Activated effector memory CD4-positive, alpha-beta T cell treated with anti-CD3 and anti-CD28 coated beads, Interleukin-2, amount 50 U/mL, for 16 hours (primary cell): Measurements from ENCODE around the gene ZNF248.
"Not testable (repeated sequence)": the region's sequence is repeated elsewhere in the genome, so short reads cannot be mapped to it uniquely, and the experiment has no call there.

Experiments used
- DNase-seq: peaks from one replicate; pipeline ENCODE4 v3.0.0-alpha.2; 2020

Gene ZNF248

DNA sequence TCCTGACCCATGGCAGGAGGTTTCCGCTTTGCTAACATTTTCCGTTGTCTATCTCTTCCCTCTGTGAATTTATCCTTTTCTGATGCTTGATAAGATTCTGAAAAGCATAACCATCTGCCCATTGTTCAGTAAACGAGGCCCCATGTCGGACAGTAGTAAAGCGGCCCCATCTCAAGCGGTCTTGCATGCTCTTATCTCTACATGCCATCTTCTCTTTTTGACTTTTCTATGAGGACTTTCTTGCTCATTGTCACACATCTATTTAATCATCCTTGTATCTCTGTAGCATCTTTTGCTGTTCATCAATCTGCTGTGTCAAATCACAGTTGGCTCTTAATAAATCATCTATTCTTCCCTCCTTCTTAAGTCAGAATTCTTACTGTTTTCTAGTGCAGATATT lies 37.6 kb downstream of the ZNF248 start:
- no peak for DNase-seq

DNA sequence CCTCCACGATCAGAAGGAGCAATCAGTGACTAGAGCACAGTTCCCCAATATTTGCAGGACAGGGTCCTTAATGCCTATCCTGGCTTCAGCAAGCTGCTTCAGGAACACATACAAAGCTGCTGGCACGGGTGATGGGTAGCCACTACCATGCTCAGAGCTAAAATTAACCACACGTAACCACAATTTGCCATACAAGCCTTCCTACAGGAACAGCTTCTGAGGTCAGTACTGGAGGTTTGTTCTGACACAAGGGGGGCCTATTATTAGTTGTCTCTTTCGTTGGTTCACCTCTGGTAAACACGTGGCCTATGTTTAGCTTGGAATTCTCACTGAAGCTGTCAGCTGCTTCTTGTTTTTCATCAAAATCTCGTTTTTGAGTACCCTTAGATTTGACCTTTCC lies 41.1 kb downstream of the ZNF248 start:
- DNase-seq: no peak

DNA sequence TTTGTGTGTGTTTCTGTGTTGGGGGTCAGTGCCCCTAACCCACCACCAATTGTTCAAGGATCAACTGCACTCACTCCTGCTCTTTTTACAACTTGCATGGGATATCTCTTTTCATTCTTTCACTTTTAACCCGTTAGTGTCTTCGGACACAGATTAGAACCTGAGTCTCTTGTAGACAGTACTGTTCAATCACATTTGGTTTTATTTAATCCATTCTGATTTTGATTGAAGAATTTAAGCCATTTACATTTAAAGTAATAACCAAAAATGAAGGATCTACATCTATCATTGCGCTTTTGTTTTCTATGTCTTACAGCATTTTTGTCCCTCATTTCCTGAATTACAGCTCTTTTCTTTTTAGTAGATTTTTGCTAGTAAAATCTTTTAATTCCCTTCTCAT lies 43.6 kb downstream of the ZNF248 start:
- no peak for DNase-seq

DNA sequence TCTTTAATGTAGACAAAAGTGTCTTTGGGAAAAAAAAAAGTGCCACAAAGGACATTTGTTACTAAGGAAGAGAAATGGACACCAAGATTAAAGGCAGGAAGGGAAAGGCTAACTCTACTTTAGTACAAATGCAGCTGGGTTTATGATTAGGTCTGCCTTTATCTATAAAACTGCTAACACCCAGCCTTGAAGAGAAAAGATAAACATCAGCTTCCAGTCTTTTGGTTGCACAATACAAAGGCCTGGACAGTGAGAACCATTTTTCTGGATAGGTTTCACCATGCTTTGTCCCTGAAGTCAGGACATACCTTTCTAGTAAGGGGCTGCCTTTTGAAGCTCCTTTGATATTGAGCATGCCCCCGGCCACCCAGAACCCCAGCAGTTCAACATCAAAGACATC lies 45.1 kb downstream of the ZNF248 start:
- DNase-seq: no peak

DNA sequence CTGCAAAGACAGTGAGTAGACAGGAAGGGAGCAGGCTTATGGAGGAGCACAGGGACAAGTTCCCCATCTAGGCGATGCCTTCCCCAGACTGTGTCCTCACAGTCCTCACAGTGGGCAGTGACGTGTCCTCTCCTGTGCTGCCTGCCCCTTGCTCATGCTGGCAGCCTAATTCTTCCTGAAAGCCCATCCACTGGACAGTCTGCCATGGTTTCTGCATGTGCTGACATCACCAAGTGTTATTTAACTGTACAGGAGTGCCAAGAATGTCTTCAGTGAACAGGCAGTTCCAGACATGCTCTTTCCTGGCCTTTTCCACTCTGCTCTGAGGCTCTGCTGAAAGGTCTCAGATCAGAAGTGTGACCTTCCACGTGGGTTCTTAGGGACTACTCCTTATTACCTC lies 54.1 kb downstream of the ZNF248 start:
- DNase-seq: no peak

DNA sequence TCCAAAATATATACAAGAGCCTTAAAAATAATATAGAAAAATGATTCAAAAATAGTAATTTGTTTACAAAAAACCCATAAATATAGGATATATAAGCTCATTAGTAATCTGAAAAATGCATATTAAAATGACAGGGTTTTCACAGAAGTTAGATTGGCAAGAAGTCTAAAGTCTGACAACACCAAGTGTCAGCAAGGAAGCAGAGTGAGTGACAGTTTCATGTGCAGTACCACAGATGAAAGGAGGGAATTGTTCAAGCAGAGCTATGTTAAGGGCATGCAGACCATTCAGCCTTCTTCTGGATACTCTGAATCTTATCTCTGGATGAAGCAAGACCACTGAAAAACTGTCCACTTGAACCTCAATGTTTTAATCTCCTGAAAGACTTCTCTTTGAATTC lies 55.9 kb downstream of the ZNF248 start:
- DNase-seq: no peak

DNA sequence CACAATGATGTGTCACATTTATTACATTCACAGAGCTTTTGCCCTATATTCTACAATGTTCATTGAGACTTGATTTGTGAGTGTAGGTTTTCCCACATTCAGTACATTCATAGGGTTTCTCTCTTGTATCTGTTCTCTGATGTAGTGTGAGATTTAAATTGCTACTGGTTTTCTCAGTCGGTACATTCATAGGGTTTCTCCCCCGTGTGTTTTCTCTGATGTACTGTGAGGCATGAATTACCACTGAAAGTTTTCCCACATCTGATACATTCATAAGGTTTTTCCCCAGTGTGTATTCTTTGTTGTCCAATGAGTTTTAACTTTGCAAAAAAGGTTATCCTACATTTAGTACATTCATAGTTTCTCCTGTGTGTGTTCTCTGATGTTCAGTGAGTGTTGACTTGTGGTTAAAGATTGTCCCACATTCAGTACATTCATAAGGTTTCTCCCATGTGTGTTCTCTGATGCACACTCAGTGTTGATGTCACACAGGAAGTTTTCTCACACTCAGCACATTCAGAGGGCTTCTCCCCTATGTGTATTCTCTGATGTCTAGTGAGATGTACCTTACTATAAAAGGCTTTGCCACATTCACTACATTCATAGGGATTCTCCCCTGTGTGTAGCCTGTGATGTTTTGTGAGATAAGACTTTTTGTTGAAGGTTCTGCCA lies 63.0 kb downstream of the ZNF248 start:
- no peak for DNase-seq

DNA sequence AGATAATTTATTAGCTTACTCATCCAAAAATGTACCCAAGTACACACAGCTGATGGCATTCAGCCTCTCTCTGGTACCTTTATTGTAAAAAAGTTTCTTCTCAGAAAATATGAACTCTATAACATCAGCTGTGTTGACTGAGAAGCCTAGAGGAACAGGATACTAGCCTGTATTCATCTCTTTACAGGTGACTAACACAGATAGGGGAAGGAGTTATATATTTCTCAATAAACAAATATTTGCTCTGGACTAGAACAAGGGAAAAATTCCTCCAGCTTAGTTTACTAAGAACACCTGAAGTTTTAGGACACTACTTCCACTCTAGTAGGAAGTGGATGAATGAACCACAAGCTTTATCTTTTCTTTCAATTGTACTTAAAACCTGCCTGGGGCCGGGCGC lies 67.8 kb downstream of the ZNF248 start:
- no peak for DNase-seq

DNA sequence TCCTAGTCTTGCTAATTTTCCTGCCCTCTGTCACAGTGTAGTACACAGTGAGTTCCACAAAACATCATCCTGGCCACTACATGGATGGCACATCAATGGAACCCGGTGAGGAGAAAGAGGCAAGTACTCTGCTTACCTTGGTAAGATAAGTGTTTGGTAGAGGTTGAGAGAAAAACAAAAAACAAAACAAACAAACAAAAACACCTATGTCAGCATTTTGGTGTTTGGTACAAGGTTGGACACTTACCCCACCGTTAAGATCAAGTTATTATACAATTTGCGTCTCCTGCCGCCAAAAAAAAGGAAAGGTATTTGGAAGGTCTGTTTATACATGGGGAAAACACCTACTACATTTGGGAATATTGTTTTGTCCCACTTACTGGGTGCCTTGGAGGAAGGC lies 72.7 kb downstream of the ZNF248 start:
- no peak for DNase-seq

DNA sequence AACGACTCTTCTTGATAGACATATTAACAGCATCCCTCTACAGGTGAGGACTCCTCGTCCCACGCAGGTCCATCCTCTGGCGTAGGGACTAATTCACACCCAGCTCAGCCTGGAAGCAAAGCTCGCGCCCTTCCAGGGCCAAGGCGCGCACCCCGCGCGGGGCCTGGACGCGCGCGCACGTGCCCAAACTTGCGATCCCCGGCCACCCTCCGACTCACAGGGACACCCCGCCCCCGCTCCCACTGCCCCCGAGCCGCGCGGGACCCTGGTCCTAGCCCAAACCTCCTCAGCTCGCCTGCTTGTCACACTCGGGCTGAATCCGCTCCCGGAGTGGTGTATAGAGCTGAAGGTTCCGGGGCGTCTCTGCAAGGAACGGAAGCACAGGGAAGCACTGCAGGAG lies 76.9 kb downstream of the ZNF248 start:
- DNase-seq: no peak

DNA sequence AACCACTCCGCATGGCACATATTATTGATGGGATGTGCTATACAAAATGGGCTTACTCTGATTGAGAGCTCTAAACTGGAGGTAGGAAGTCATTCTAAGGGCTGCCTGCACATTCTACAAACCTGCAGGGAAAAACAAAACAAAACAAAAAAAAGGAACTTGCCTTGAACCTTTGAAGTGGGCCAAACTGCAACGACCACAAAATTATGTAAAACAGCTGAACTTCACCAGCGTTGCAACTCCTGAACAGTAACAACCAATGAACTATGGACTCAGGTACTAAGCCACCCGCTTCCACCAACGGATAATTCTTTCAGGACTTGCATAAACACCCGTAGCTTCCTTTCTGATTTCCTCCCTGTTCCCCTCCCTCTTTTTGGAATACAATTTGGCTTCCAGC lies 80.4 kb downstream of the ZNF248 start:
- no peak for DNase-seq

DNA sequence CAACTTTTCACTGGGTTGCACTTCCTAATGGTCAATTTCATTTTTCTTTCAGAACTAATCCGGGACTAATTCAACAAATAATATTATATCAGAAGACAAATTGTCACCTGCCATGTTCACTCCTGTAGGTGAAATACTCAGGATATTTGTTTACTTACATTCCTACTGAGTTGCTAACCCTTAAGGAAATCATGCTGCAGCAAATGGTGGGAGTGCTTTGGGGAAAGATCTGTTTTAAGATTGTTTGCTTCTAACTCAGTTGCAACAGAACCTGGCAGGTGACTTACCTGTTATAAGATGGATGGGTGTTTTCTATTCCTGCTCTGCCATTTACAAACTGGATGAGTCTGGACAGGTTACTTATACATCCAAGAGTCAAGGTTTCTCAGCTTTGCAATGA lies 81.8 kb downstream of the ZNF248 start:
- DNase-seq: no peak

DNA sequence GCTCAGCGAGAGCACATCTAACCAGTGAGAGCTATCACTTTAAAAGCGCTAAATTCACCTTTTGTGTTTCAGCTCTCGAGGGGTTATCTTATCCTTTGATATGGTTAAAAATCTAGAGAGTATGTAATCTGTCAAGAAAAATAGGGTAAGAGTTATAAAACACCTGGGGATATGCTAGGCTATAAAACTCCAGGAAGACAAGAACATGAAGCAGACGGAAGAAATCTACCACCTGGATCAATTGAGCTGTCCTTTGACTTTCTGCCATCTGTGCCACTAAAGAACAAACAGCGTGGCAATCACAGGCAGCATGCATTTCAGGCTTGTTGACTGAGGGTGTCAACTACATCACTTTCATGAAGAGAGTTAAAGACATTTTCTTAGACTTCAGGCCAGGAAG lies 83.1 kb downstream of the ZNF248 start:
- DNase-seq: no peak

DNA sequence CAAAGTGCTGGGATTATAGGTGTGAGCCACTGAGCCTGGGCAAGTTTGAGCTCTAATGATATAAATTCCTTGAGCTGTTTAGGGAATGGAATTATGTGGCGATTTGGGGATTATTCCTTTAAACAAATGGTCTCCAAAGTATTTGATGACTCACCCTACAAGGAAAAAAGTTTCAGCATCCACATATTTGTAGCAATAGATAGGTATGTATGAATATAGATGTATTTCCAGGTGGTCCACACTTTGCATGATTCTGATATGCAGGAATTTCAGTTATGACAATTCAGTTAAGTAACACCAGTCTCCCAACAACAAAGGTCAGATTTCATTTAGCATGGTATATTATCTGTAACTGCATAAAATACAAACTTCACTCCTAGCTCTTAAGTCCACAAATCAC lies 92.2 kb downstream of the ZNF248 start:
- no peak for DNase-seq

DNA sequence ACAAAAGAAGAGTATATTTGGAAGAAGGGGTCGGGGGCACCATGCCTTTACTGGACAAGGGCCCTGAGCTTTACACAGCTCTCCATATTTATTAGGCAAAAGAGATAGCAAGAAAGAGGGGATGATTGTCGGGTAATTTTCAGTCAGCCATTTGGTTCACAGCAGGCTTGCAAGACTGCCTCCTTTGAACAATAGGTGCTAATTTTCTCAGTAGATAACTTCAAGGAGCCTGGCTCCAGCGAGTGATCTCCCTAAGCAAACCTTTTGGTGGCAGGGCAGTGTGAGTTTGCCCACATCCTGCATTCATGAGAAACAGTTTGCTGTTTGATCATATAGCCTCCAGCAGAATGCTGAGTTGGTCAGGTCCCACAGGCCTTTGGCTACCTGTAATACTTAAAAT lies 94.3 kb downstream of the ZNF248 start:
- no peak for DNase-seq

DNA sequence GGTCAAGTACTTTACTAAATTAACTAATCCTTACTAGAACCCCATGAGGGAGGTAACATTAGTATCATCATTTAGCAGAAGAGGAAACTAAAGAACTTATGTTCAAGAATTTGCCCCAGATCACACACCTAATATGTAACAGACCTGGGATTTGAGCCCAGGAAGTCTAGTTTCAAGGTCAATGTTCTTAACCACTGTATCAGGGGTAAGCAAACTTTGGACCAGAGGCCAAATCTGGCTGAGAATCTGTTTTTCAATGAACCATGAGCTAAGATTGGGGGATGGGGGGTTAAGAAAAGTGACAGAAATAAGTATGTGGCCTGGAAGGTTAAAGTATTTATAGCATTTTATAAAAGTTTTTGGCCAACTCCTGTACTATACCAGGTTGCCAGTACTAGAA lies 95.1 kb downstream of the ZNF248 start:
- DNase-seq: no peak

DNA sequence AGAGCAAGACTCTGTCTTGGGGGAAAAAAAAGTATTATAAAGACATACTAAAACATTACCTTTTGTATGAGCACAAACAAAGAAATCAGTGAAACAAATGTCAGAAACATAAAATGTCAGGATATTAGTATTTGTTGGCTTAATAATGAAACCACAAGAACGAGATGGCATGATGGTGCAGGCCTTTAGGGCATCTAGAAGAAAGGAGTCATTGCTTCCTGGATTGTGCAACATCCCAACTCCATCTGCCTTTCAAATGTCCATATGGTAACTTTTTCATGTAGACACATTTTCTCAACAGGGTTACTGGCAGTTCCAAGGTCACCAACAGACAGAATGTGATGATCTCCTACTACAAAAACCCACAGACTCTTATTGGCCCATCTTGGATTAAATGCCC lies 96.6 kb downstream of the ZNF248 start:
- no peak for DNase-seq

DNA sequence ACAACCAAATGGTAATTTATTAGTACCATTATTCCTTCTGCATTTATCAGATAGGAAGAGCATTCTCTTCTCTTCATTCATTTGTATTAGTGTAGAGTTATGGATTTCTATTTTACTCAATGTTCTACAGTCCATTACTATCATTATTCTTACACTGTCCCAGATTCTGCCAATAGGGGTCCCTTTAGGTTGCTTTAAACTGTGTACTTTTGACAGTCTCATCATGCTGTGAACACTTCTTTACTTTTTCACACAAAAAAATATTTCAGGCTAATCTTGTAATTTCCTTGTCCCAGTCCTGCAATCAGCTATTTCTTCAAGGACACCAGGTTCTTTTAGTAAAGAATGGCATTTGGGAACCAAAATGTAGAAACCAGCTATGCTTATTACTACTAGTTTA lies 99.3 kb downstream of the ZNF248 start:
- DNase-seq: no peak

DNA sequence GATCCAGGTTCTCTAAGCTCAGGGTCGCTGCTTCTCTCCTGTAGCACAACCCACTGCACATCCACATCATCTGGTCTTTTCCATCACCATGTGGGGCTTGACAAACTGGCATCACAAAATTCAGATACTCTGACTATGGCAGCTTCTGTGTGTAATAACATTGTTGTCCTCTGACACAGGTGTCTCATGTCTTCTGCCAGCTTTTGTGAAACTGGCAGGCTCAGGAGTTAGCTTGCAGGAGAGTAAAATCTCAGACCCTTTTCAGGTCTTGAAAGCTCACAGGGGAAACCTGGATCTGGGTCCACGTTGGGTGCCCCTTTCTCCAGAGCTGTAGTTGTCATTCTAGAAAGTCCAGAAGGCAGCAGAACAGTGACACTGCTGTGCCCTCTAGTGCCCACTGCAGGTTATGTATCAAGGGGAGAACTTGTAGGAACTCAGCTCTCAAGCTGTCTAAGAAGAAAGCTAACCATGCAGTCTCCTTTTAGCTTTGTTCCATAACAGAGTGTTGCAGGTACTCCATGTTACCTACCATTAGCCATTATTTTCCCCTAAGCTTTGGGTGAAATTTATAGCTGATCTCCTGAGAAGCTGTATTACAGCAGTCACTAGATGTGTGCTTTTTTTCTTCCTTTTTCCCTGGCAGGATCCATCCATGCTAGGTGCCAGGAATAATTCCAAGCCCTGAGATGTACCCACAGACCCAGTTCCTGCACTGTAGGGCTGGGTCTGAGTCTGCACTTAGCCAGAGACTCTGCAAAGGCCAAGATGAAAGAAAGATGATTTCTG lies 102.7 kb downstream of the ZNF248 start:
- DNase-seq: no peak

DNA sequence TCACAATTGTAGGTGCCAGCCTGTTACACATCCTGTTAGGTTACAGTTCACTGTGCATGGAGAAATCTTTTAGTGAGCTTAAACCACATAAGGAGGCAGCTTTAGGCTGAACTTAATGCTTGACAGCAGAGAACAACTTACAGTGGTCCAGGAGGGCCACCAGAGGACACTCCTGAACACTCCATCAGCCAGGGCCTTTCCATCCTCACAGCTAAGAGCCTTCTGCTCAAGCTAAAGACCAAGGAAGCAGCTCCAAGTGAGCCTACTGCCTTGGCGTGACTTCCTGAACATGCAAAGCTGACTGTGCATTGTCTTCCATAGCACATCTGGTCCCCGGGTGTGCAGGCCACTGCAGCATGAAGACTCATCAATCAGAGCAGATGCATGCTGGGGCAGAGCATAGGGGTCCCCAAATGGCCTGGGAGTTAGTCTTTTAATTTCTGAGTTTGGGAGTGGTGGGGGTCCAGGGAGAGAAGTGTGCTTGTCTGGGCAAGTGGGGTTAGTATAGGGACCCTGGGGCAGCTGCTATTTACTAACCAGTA lies 105.0 kb downstream of the ZNF248 start:
- no peak for DNase-seq

DNA sequence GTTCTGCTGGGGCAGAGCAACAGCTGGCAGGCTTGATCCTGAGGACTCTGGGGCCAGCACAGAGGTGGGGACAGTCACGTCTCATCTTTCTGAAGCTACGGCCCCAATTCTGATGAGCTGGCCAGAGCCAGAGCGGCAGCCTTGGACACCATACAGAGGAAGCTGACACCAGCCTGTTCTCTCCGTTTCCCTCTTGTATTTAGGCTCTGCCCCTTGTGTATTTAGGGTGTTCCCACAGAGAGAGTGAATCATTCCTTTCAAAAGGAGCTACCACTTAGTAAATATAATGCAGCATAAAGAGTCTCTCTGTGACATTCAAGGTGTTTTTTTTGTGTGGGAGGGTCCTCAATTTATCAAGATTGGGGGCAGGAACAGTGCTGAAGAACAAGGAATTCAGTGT lies 109.2 kb downstream of the ZNF248 start:
- DNase-seq: no peak

DNA sequence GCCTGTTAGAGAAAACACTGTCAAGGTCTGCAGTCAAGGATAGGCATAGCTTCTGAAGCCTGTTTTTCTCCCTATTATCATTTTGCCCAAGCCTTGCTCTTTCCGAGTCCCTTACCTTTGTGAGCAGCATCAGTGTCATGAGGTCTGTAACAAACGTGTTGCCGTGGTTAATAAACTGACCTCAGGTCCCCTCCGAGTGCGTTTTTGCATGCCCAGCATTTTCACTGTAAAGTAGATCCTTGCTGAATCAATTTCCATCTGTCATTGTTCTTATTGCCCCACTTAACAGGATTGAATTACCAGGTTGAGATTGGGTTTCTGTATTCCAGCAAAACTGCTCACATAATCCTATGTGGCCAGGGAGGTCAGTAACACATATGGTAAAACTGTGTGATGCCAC lies 110.3 kb downstream of the ZNF248 start:
- DNase-seq: no peak

DNA sequence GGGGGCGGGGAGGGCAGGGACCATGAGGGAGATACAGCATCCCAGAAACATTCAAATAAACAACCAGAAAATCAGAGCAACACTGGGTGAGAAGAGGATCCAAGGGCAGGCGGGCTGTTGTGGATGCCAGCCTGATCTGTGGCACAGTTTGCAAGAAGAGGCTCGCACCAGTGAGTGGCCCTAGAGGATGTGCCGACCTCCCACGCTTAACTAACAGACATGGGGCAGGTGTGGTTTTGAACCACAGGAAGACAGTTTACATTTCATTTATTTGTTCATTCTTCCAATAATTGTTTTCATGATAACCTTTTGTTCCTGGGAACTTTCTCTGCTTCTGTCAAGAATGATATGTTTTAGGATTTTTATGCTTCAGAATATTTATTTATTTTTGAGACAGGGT lies 115.6 kb downstream of the ZNF248 start:
- DNase-seq: no peak

DNA sequence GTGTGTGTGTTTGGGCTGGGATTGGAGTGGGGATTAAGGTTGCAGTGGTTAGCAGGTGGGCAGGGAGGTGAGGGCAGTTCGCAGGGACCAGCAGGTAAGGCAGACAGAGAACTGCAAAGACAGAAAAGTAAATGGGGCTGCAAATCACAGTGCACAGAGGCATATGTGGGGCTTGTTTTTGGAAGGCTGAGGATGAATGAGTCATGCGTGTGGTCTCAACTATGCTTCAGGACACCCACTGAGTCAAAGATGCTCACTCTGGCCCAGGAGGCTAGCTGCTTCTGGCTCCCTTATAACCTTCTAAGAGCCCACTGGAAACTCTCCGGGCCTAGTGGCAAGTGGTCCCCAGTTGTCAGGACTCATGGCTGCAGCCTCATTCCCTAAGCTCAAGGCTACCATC lies 118.2 kb downstream of the ZNF248 start:
- DNase-seq: no peak

DNA sequence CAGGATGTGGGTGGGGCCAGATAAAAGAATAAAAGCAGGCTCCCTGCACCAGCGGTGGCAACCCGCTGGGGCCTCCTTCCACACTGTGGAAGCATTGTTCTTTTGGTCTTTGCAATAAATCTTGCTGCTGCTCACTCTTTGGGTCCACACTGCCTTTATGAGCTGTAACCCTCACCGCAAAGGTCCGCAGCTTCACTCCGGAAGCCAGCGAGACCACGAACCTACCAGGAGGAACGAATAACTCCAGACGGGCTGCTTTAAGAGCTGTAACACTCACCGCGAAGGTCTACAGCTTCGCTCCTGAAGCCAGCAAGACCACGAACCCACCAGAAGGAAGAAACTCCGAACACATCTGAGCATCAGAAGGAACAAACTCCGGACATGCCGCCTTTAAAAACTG lies 119.2 kb downstream of the ZNF248 start:
- not testable (repeated sequence) for DNase-seq
